GM06990 (cell line): ENCODE measurements around the gene STK32B.

Source experiments
- DNase-seq: peaks from one replicate; pipeline ENCODE4 v3.0.0-alpha.2; 2011; ENCODE audit not compliant: insufficient read length; ENCODE audit errors: extremely low read depth
- H3K27me3 ChIP-seq: replicated peaks from 2 replicates; pipeline ENCODE4 v1.6.0; 2011; ENCODE audit warnings: low read length; ENCODE audit not compliant: control insufficient read depth, insufficient read depth
- H3K36me3 ChIP-seq: 2 replicates; pipeline ENCODE4 v1.5.1; 2011; ENCODE audit warnings: low read length; ENCODE audit not compliant: control insufficient read depth, insufficient read depth
- H3K4me3 ChIP-seq: replicated peaks from 2 replicates; pipeline ENCODE4 v1.5.1; 2011; ENCODE audit warnings: low read depth, mild to moderate bottlenecking, control low read depth, low read length
- CTCF ChIP-seq: IDR thresholded peaks from 2 replicates; pipeline ENCODE4 v1.5.1; 2011; ENCODE audit warnings: low read length, control low read depth, mild to moderate bottlenecking, inconsistent platforms; ENCODE audit not compliant: insufficient read depth, poor library complexity, severe bottlenecking

The STK32B gene

DNA sequence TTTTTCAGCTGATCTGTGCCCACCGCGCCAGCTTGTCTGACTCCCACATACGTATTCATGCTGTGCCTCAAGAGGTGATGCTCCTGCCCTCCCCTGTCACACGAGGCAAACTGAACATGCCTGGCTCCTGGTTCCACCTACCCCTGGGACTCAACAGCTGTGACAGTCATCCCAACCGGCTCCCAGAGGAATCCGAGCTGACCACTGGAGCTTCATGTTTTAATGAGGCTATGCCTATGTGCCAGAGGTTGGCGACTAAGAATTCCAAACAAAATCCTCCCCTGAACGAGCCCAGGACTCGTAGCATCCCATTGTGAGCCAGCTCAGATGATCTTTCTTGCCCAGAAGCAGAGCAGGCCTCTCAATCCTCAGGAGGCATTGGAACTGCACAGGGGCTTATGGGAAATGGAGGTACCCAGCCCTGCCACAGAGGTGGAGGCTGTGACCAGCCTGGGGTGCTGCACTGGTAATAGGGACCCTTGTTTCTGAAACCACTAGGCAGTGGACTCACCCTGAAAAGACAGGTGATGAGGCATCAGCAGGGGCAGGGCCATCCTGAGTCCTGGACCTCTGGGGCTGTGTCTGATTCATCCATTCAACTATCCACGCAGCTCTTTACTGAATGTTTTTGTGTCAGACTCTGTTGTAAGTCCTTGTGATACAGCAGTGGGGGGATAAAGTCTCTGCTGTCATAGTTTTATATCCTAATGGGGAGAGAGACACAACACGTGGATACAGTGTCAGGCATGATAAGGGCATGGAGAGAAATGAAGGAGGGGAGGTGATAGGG, 332.1 kb downstream of the STK32B start:
- no peaks in the 10 kb centered on the region for H3K36me3 ChIP-seq
- no peaks in the 10 kb centered on the region for H3K27me3 ChIP-seq
- no peak for TF ChIP-seq CTCF
- H3K4me3 ChIP-seq = no peak overlapping the region
- DNase-seq = no peak

DNA sequence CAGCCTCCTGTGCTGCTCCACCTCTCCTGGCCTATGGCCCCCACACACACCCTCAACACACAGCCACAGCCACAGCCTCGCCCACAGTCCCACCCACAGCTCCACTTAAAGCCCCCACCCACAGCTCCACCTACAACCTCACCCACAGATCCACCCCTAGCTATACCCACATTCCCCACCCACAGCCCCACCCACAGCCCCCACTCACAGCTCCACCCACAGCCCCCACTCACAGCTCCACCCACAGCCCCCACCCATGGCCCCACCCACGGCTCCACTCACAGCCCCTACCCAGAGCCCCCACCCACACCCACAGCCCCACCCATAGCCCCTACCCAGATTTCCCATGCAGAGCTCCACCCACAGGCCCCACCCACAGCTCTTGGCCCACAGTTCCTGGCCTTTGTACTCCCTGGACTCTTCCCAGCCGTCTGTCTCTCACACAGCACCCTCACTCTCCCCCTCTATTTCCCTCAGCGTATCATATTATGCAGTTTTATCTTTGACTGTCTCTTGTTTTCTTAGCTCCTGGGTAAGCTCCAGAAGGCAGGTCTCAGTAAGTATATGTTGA, 334.5 kb downstream of the STK32B start:
- no peaks in the 10 kb centered on the region for H3K27me3 ChIP-seq
- no peaks in the 10 kb centered on the region for H3K36me3 ChIP-seq
- no peak for DNase-seq
- H3K4me3 ChIP-seq = no peak overlapping the region
- no peak for TF ChIP-seq CTCF

GRCh38 chr4:5386921-5387320, 335.6 kb downstream of the STK32B start:
- no peak for DNase-seq
- Histone ChIP-seq H3K27me3 (no peaks in the 10 kb centered on the region), H3K36me3 (no peaks in the 10 kb centered on the region), H3K4me3 (no peak overlapping the region)
- TF ChIP-seq CTCF = no peak

DNA sequence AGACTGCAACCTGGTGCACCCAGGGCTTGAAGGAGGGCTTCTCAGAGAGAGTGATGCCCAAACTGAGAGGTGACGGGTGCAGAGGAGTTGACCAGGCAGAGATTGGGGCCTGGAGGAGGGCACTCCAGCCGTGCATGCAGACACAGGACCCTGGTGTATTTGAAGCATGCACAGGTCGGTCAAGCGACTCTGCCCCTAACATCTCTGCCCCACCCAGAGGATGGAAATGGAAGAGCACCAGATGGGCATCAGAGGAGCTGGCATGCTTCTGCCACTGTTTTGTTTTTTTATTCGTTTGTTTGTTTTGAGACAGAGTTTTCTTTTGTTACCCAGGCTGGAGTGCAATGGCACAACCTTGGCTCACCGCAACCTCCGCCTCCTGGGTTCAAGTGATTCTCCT, 336.2 kb downstream of the STK32B start:
- no peak overlapping the region for H3K4me3 ChIP-seq
- H3K27me3 ChIP-seq = no peaks in the 10 kb centered on the region
- no peak for DNase-seq
- no peaks in the 10 kb centered on the region for H3K36me3 ChIP-seq
- TF ChIP-seq CTCF = no peak

GRCh38 chr4:5389756-5390310, 338.6 kb downstream of the STK32B start:
- TF ChIP-seq CTCF = no peak
- H3K27me3 ChIP-seq = no peaks in the 10 kb centered on the region
- no peak overlapping the region for H3K4me3 ChIP-seq
- H3K36me3 ChIP-seq = no peaks in the 10 kb centered on the region
- DNase-seq = no peak
